HG03280 (cell line): ENCODE data around the gene NFKBIE.

Source experiments
- ATAC-seq: cut with Tn5 transposase; IDR thresholded peaks from one replicate; pipeline ENCODE4 v1.9.1; 2021; ENCODE audit warnings: mild to moderate bottlenecking, moderate library complexity; ENCODE audit not compliant: unreplicated experiment

Gene NFKBIE

GRCh38 chr6:44214307-44214706, 51.0 kb downstream of the NFKBIE start:
- no peak for ATAC-seq

GRCh38 chr6:44211284-44211683, 54.1 kb downstream of the NFKBIE start:
- ATAC-seq, result no peak
